Common myeloid progenitor, CD34-positive (primary cell): ENCODE measurements around the gene CAPN9. TPM values are rescaled to one million over a fixed set of nuclear protein-coding genes. Genes with fewer than 3 reads are reported as not detected.
"Not testable (repeated sequence)": the region's sequence is repeated elsewhere in the genome, so short reads cannot be mapped to it uniquely, and the experiment has no call there.

ENCODE experiments used
- CTCF ChIA-PET: fragments of 350-600 bp; sonication (Branson Sonifier 250); formaldehyde crosslinking; loops from one replicate; lab custom pipeline; 2021; ENCODE audit warnings: antibody characterized with exemption; lab: Charles Lee
- POLR2A ChIA-PET: fragments of 350-600 bp; sonication (Branson Sonifier 250); formaldehyde crosslinking; loops from one replicate; lab custom pipeline; 2021; ENCODE audit warnings: antibody characterized with exemption; lab: Charles Lee
- DNase-seq, 3 donors: peaks; one replicate each; pipeline versions ENCODE4 v3.0.0 to v3.0.0-alpha.2; 2013
- H3K27ac ChIP-seq, 2 experiments: 1 replicate in 1 of 2; 2 replicates in 1 of 2; pipeline ENCODE4 v1.7.0; 2013; ENCODE audit warnings: inconsistent platforms in 2 of 2, low read length in 2 of 2, mild to moderate bottlenecking in 2 of 2, low read depth in 1 of 2, moderate library complexity in 1 of 2; ENCODE audit not compliant: severe bottlenecking in 2 of 2, insufficient read depth in 1 of 2, poor library complexity in 1 of 2
- H3K27me3 ChIP-seq, 5 experiments: replicated peaks in 2 of 5; 1 replicate in 3 of 5; 2 replicates in 2 of 5; pipeline versions ENCODE4 v1.6.1 to v1.7.0; 2013; ENCODE audit warnings: low read length in 4 of 5, mild to moderate bottlenecking in 2 of 5, moderate library complexity in 2 of 5, inconsistent platforms in 1 of 5; ENCODE audit not compliant: insufficient read depth in 5 of 5, control insufficient read depth in 4 of 5
- H3K36me3 ChIP-seq, 4 experiments: 1 replicate in 2 of 4; 2 replicates in 2 of 4; pipeline versions ENCODE4 v1.6.1 to v1.7.0; 2013; ENCODE audit warnings: low read length in 3 of 4, control low read depth in 1 of 4, mild to moderate bottlenecking in 1 of 4; ENCODE audit not compliant: control insufficient read depth in 4 of 4, insufficient read depth in 4 of 4
- H3K4me1 ChIP-seq, 4 experiments: 1 replicate in 3 of 4; 2 replicates in 1 of 4; pipeline versions ENCODE4 v1.6.1 to v1.7.1; 2013; ENCODE audit warnings: low read length in 3 of 4, mild to moderate bottlenecking in 3 of 4, control low read depth in 1 of 4, inconsistent platforms in 1 of 4, moderate library complexity in 1 of 4; ENCODE audit not compliant: control insufficient read depth in 4 of 4, insufficient read depth in 4 of 4; ENCODE audit errors: control extremely low read depth in 1 of 4
- H3K4me3 ChIP-seq, 7 experiments: 1 replicate in 4 of 7; 2 replicates in 3 of 7; pipeline versions ENCODE4 v1.5.1 to v1.7.0; 2013; ENCODE audit warnings: mild to moderate bottlenecking in 7 of 7, low read length in 6 of 7, moderate library complexity in 6 of 7, inconsistent platforms in 2 of 7, low read depth in 2 of 7, control low read depth in 1 of 7; ENCODE audit not compliant: insufficient read depth in 4 of 7, control insufficient read depth in 1 of 7; ENCODE audit errors: extremely low read depth in 1 of 7
- H3K9me3 ChIP-seq, 5 experiments: 1 replicate in 4 of 5; 2 replicates in 1 of 5; pipeline versions ENCODE4 v1.6.1 to v1.7.1; 2013; ENCODE audit warnings: low read length in 4 of 5, mild to moderate bottlenecking in 2 of 5, inconsistent platforms in 1 of 5, low read depth in 1 of 5, moderate library complexity in 1 of 5; ENCODE audit not compliant: control insufficient read depth in 4 of 5, insufficient read depth in 2 of 5; ENCODE audit errors: control extremely low read depth in 1 of 5
- WGBS: methylation state at CpG from one replicate; pipeline ENCODE4 v1.1.5; 2013; ENCODE audit not compliant: insufficient coverage; 5-methylcytosine and 5-hydroxymethylcytosine counted together
- polyA plus RNA-seq: library from polyadenylated mRNA; unstranded; fragments of 120-200 nt; gene quantifications from one replicate; pipeline ENCODE4 v1.2.1, GENCODE V29; 2013

Gene CAPN9, protein sequence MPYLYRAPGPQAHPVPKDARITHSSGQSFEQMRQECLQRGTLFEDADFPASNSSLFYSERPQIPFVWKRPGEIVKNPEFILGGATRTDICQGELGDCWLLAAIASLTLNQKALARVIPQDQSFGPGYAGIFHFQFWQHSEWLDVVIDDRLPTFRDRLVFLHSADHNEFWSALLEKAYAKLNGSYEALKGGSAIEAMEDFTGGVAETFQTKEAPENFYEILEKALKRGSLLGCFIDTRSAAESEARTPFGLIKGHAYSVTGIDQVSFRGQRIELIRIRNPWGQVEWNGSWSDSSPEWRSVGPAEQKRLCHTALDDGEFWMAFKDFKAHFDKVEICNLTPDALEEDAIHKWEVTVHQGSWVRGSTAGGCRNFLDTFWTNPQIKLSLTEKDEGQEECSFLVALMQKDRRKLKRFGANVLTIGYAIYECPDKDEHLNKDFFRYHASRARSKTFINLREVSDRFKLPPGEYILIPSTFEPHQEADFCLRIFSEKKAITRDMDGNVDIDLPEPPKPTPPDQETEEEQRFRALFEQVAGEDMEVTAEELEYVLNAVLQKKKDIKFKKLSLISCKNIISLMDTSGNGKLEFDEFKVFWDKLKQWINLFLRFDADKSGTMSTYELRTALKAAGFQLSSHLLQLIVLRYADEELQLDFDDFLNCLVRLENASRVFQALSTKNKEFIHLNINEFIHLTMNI
- 0.05 TPM for polyA plus RNA-seq

DNA sequence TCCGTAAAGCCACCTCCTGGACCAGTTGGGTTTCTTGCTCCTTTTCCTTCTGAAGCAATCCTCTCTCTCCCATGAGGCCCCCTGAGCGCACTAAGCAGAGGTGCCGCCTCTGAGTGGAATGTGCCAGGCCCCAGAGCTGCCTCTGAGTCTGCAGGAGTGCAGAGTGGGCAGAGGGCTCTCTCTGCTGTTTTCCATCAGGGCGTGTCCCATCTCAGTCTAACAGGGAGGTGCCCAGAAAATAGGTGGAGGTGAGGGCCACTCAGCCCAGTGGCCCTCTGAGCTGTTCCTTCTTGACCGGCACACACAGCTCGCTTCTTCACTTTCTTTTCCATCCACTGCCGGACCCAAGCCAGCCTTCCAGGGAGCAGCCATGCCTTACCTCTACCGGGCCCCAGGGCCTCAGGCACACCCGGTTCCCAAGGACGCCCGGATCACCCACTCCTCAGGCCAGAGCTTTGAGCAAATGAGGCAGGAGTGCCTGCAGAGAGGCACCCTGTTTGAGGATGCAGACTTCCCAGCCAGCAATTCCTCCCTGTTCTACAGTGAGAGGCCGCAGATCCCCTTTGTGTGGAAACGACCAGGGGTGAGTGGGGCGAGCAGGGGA is at the start of gene CAPN9:
Gene CAPN9, plus strand, starts transcription at position 262 of the 604 bp plus-strand sequence. Its CDS starts 109 bp downstream, at position 371.
- 86% methylated on average over 13 of the region's 14 CpGs for WGBS
- H3K4me1 ChIP-seq, result peaks cover 0 to 4% (median 1%) of the 10 kb centered on the region in 4 experiments
- ChIA-PET POLR2A (no interaction called here), CTCF (no interaction called here)
- no peak within 1 kb of the TSS for H3K4me3 ChIP-seq
- H3K27me3 ChIP-seq, result peaks cover 0 to 3% (median 1%) of the 10 kb centered on the region in 5 experiments
- no peaks in the 10 kb centered on the region for H3K36me3 ChIP-seq
- no peak for DNase-seq
- no peak within 1 kb of the TSS for H3K27ac ChIP-seq
- no peaks in the 10 kb centered on the region for H3K9me3 ChIP-seq

DNA sequence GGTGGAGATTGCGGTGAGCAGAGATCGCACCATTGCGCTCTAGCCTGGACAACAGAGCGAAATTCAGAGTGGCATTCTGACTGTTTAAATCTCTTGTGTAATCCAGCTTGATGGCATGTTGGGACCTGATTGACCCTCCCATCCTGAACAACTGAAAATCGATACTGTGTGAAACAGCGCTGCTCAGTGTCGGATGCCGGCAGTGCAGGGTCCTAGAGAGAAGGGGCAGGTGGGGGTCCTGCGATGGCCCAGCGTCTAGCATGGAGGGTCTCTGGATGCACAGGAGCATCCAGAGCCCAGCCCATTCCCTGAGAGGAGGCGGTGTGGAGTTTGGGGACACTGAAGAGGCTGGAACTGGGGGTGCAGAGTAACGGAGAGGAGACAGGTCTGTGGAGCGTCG is 49.1 kb upstream of the CAPN9 start:
- Histone ChIP-seq H3K27ac (no peak overlapping the region), H3K9me3 (no peaks in the 10 kb centered on the region), H3K4me1 (no peaks in the 10 kb centered on the region), H3K36me3 (peaks cover 0 to 14% (median 7%) of the 10 kb centered on the region in 4 experiments), H3K27me3 (peaks cover 0 to 5% (median 0%) of the 10 kb centered on the region in 5 experiments), H3K4me3 (no peak overlapping the region)
- ChIA-PET CTCF (no interaction called here), POLR2A (no interaction called here)
- DNase-seq, result no peak
- 92% methylated on average over 13 of the region's 14 CpGs for WGBS

DNA sequence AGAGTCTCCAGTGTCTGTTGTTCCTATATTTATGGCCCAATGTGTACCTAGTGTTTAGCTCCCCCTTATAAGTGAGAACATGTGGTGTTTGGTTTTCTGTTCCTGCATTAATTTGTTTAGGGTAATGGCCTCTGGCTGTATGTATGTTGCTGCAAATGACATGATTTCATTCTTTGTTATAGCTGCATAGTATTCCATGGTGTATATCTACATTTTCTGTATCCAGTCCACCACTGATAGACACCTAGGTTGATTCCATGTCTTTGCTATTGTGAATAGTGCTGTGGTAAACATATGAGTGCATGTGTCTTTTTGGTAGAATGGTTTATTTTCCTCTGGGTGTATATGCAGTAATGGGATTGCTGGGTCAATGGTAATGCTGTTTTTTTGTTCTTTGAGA is 48.2 kb upstream of the CAPN9 start:
- POLR2A ChIA-PET, result interaction anchor here (0.5 kb wide), 1 partner anchor 1063 kb away, joined by 3 read pairs; no protein-coding TSS in a partner anchor
- H3K4me1 ChIP-seq, CTCF ChIA-PET, H3K36me3 ChIP-seq, H3K4me3 ChIP-seq, H3K27me3 ChIP-seq, H3K27ac ChIP-seq, DNase-seq, H3K9me3 ChIP-seq: not testable (repeated sequence)

DNA sequence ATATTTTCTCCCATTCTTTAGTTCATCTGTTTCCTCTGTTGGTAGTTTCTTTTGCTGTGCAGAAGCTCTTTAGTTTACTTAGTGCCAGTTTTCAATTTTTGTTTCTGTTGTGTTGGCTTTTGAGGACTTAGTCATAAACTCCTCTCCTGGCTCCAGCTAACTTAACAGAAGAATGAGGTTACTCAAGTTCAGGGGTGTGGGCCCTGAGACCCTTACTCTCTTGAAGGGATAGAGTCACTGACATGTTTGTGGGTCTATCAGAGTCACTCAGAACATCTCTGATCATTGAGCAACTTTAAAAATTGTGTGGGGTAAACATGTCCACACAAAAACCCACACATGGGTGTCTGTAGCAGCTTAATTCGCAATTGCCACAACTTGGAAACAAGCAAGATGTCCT is 47.5 kb upstream of the CAPN9 start:
- WGBS, result 100% methylated on average over 1 of the region's 1 CpG
- CTCF ChIA-PET, result no interaction called here
- POLR2A ChIA-PET, result no interaction called here
- Histone ChIP-seq H3K4me1 (no peaks in the 10 kb centered on the region), H3K9me3 (no peaks in the 10 kb centered on the region), H3K27ac (no peak overlapping the region), H3K27me3 (peaks cover 0 to 7% (median 0%) of the 10 kb centered on the region in 5 experiments), H3K4me3 (no peak overlapping the region), H3K36me3 (no peaks in the 10 kb centered on the region)
- DNase-seq, result no peak

DNA sequence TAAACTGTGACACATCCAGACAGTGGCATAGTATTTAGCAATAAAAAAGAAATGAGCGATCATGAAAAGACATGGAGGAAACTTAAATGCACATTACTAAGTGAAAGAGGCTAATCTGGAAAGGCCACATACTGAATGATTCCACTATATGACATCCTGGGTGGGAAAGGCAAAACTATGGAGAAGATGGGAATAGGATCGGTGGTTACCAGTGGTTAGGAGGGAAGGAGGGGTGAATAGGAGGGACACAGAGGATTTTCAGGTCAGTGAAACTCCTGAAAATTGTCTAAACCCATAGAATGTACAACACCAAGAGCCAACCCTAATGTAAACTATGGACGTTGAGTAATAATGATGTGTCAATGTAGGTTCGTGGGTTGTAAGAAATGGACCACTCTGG is 47.1 kb upstream of the CAPN9 start:
- H3K27me3 ChIP-seq, result peaks cover 0 to 7% (median 0%) of the 10 kb centered on the region in 5 experiments
- DNase-seq, result no peak
- ChIA-PET CTCF (no interaction called here), POLR2A (no interaction called here)
- H3K27ac ChIP-seq, result no peak overlapping the region
- no peaks in the 10 kb centered on the region for H3K36me3 ChIP-seq
- WGBS, result no CpG with 5 or more reads among the region's 4 CpGs
- no peaks in the 10 kb centered on the region for H3K4me1 ChIP-seq
- H3K4me3 ChIP-seq, result no peak overlapping the region
- H3K9me3 ChIP-seq, result no peaks in the 10 kb centered on the region

DNA sequence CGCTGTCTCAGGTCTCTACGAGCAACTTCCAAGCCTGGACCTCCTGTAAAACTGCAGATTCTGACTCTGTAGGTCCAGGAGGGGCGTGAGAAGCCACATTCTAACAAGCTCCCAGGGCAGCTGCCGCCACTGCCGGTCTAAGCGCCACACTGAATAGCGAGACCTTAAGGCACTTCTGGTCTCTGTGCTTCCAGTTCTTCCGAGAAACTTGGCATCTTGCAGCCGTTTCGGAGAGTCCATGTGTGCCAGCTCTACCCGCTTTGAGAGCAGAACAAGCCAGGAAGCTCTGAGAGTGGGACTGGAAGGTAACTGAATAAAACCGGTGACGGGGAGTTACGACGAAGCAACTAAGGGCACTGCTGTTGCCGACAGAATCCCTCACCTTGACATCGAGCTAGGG is 45.8 kb upstream of the CAPN9 start:
- H3K4me3 ChIP-seq, result no peak overlapping the region
- peaks cover 0 to 7% (median 0%) of the 10 kb centered on the region in 5 experiments for H3K27me3 ChIP-seq
- no peaks in the 10 kb centered on the region for H3K9me3 ChIP-seq
- ChIA-PET CTCF (no interaction called here), POLR2A (no interaction called here)
- H3K36me3 ChIP-seq, result no peaks in the 10 kb centered on the region
- no peak overlapping the region for H3K27ac ChIP-seq
- H3K4me1 ChIP-seq, result no peaks in the 10 kb centered on the region
- DNase-seq, result no peak
- 94% methylated on average over 17 of the region's 17 CpGs for WGBS
